HepG2 (cell line): ENCODE data around the gene PDS5B.

Experiments
- CBX2 ChIP-seq, 2 experiments: fragments of 200-600 bp in 1 of 2; sonication (generic); formaldehyde crosslinking in 1 of 2; IDR thresholded peaks; 2 replicates each; pipeline versions ENCODE4 v1.7.0 to v1.8.1; 2018 to 2022; ENCODE audit warnings: low read depth in 2 of 2, low read length in 1 of 2, mild to moderate bottlenecking in 1 of 2, missing genetic modification reagents in 1 of 2
- CHD2 ChIP-seq: IDR thresholded peaks from 2 replicates; pipeline ENCODE4 v1.6.1; 2011; ENCODE audit warnings: low read depth, low read length, improper control_type of control experiment
- CREB1 ChIP-seq, 2 experiments: fragments of 450-650 bp in 1 of 2; IDR thresholded peaks; 2 replicates each; pipeline ENCODE4 v1.6.1; 2016 to 2017; ENCODE audit warnings: control low read depth in 1 of 2, mild to moderate bottlenecking in 1 of 2, missing compliant biosample characterization in 1 of 2, missing genetic modification characterization in 1 of 2
- DPF2 ChIP-seq: sonication (generic); formaldehyde crosslinking; IDR thresholded peaks from 2 replicates; pipeline ENCODE4 v1.4.0; 2020; ENCODE audit warnings: mild to moderate bottlenecking, low read depth, missing genetic modification reagents, borderline replicate concordance
- FOXK1 ChIP-seq: sonication (generic); formaldehyde crosslinking; IDR thresholded peaks from 2 replicates; pipeline ENCODE4 v1.4.0; 2020; ENCODE audit warnings: low read depth, missing genetic modification reagents, borderline replicate concordance
- IRF2 ChIP-seq: IDR thresholded peaks from 2 replicates; pipeline ENCODE4 v1.6.1; 2018; ENCODE audit warnings: missing genetic modification reagents, missing compliant biosample characterization
- KLF12 ChIP-seq: sonication (generic); formaldehyde crosslinking; IDR thresholded peaks from 2 replicates; pipeline ENCODE4 v1.4.0; 2020; ENCODE audit warnings: missing genetic modification reagents, borderline replicate concordance
- RFXAP ChIP-seq: sonication (generic); formaldehyde crosslinking; IDR thresholded peaks from 2 replicates; pipeline ENCODE4 v1.4.0; 2020; ENCODE audit warnings: missing genetic modification reagents, borderline replicate concordance
- ZNF3 ChIP-seq: IDR thresholded peaks from 2 replicates; pipeline ENCODE4 v1.7.0; 2017; ENCODE audit warnings: inconsistent platforms
- ZNF558 ChIP-seq: sonication (generic); formaldehyde crosslinking; IDR thresholded peaks from 2 replicates; pipeline ENCODE4 v1.9.0; 2022; ENCODE audit warnings: mild to moderate bottlenecking, missing genetic modification reagents, borderline replicate concordance
- TF ChIP-seq, protein P1 (sequence below): IDR thresholded peaks from 2 replicates; pipeline ENCODE4 v1.6.1; 2012; ENCODE audit warnings: inconsistent platforms
- TF ChIP-seq, protein P2 (sequence below): sonication (generic); formaldehyde crosslinking; IDR thresholded peaks from 2 replicates; pipeline ENCODE4 v1.5.0; 2020; ENCODE audit warnings: mild to moderate bottlenecking, missing genetic modification reagents, moderate library complexity
- TF ChIP-seq, protein P3 (sequence below): sonication (generic); formaldehyde crosslinking; IDR thresholded peaks from 2 replicates; pipeline ENCODE4 v1.4.0; 2020; ENCODE audit warnings: missing genetic modification reagents
- TF ChIP-seq, protein P4 (sequence below): sonication (generic); formaldehyde crosslinking; IDR thresholded peaks from 2 replicates; pipeline ENCODE4 v1.5.0; 2020; ENCODE audit warnings: missing genetic modification reagents

DNA sequence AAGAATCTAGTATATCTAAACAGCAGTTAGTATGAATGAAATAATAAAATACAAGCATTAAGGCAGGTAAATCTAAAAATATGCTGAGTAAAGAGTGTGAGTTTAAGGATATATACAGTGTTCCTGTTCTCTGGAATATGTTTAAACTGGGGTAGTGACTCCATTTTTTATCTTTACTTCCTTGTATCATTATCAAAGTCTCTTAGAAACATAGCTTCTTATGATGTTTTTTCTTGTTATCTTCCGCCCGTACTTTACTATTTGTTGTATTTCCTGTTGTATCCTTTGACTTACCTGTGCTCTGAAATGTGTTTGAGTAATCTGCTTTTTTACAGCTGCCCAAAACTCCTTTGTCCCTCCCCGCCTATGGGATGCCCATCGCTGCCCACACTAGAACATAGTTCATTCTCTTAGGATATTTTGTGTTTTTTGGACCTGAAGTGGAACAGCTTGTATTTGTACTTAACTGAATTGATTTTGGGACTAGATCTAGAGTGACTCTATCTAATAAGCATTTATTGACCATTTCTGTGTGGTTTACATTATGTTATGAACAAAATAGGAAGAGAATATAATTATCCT is 80.8 kb downstream of the PDS5B start:
- TF ChIP-seq, protein P1, sequence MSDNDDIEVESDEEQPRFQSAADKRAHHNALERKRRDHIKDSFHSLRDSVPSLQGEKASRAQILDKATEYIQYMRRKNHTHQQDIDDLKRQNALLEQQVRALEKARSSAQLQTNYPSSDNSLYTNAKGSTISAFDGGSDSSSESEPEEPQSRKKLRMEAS: no peak
- no peak for TF ChIP-seq KLF12
- no peak for TF ChIP-seq ZNF558 (CRISPR knock-in tag)
- TF ChIP-seq CHD2: no peak
- TF ChIP-seq IRF2: no peak
- TF ChIP-seq, protein P2, sequence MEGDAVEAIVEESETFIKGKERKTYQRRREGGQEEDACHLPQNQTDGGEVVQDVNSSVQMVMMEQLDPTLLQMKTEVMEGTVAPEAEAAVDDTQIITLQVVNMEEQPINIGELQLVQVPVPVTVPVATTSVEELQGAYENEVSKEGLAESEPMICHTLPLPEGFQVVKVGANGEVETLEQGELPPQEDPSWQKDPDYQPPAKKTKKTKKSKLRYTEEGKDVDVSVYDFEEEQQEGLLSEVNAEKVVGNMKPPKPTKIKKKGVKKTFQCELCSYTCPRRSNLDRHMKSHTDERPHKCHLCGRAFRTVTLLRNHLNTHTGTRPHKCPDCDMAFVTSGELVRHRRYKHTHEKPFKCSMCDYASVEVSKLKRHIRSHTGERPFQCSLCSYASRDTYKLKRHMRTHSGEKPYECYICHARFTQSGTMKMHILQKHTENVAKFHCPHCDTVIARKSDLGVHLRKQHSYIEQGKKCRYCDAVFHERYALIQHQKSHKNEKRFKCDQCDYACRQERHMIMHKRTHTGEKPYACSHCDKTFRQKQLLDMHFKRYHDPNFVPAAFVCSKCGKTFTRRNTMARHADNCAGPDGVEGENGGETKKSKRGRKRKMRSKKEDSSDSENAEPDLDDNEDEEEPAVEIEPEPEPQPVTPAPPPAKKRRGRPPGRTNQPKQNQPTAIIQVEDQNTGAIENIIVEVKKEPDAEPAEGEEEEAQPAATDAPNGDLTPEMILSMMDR: no peak
- TF ChIP-seq DPF2 (CRISPR knock-in tag): no peak
- no peak for TF ChIP-seq CREB1 (IDR thresholded peaks at IDR 0.05)
- no peak for TF ChIP-seq CREB1 (CRISPR knock-in tag; IDR thresholded peaks at IDR 0.05)
- TF ChIP-seq RFXAP (CRISPR knock-in tag): no peak
- TF ChIP-seq, protein P3, sequence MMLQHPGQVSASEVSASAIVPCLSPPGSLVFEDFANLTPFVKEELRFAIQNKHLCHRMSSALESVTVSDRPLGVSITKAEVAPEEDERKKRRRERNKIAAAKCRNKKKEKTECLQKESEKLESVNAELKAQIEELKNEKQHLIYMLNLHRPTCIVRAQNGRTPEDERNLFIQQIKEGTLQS: no peak
- no peak for TF ChIP-seq CBX2 (IDR thresholded peaks at IDR 0.05; ENCODE audit: low read depth, low read length)
- no peak for TF ChIP-seq CBX2 (CRISPR knock-in tag; IDR thresholded peaks at IDR 0.05; ENCODE audit: low read depth)
- TF ChIP-seq FOXK1 (CRISPR knock-in tag): no peak
- TF ChIP-seq, protein P4, sequence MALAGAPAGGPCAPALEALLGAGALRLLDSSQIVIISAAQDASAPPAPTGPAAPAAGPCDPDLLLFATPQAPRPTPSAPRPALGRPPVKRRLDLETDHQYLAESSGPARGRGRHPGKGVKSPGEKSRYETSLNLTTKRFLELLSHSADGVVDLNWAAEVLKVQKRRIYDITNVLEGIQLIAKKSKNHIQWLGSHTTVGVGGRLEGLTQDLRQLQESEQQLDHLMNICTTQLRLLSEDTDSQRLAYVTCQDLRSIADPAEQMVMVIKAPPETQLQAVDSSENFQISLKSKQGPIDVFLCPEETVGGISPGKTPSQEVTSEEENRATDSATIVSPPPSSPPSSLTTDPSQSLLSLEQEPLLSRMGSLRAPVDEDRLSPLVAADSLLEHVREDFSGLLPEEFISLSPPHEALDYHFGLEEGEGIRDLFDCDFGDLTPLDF (CRISPR knock-in tag): no peak
- no peak for TF ChIP-seq ZNF3
